HEK293T (cell line): Measurements from ENCODE around the gene ST8SIA6.

ENCODE experiments used
- CTCF ChIA-PET: fragments of 350-600 bp; formaldehyde crosslinking; extraction: SDS; loops from one replicate; lab custom pipeline; 2021; ENCODE audit warnings: antibody characterized with exemption, inconsistent platforms; lab: Yijun Ruan, JAX
- POLR2A ChIA-PET: fragments of 350-600 bp; formaldehyde crosslinking; extraction: SDS; loops from one replicate; lab custom pipeline; 2020; ENCODE audit warnings: antibody characterized with exemption, inconsistent platforms; lab: Yijun Ruan, JAX
- DNase-seq: peaks from one replicate; pipeline ENCODE4 v3.0.0; 2012; ENCODE audit warnings: mixed read lengths; ENCODE audit errors: extremely low spot score
- ARNT ChIP-seq: fragments of 450-650 bp; IDR thresholded peaks from 2 replicates; pipeline ENCODE4 v1.6.1; 2017; ENCODE audit warnings: mild to moderate bottlenecking
- BHLHE40 ChIP-seq: fragments of 450-650 bp; IDR thresholded peaks from 2 replicates; pipeline ENCODE4 v1.6.1; 2016; ENCODE audit warnings: mild to moderate bottlenecking, moderate library complexity, borderline replicate concordance
- CTBP1 ChIP-seq: fragments of 450-650 bp; IDR thresholded peaks from 2 replicates; pipeline ENCODE4 v1.6.1; 2016; ENCODE audit warnings: borderline replicate concordance
- ELF4 ChIP-seq: fragments of 450-650 bp; IDR thresholded peaks from 2 replicates; pipeline ENCODE4 v1.6.1; 2017; ENCODE audit warnings: antibody characterized with exemption
- FOXA1 ChIP-seq: fragments of 450-650 bp; IDR thresholded peaks from 2 replicates; pipeline ENCODE4 v1.6.1; 2016; ENCODE audit warnings: mild to moderate bottlenecking
- FOXK2 ChIP-seq: fragments of 450-650 bp; IDR thresholded peaks from 2 replicates; pipeline ENCODE4 v1.6.1; 2016; ENCODE audit warnings: mild to moderate bottlenecking
- FOXM1 ChIP-seq: fragments of 450-650 bp; IDR thresholded peaks from 2 replicates; pipeline ENCODE4 v1.6.1; 2017; ENCODE audit warnings: mild to moderate bottlenecking, borderline replicate concordance
- HDGF ChIP-seq: fragments of 450-650 bp; IDR thresholded peaks from 2 replicates; pipeline ENCODE4 v1.6.1; 2017; ENCODE audit warnings: antibody characterized with exemption, borderline replicate concordance
- L3MBTL2 ChIP-seq: fragments of 450-650 bp; conservative IDR thresholded peaks from 2 replicates; pipeline ENCODE4 v1.6.1; 2016; ENCODE audit warnings: mild to moderate bottlenecking
- LEF1 ChIP-seq: fragments of 450-650 bp; IDR thresholded peaks from 2 replicates; pipeline ENCODE4 v1.6.1; 2017; ENCODE audit warnings: mild to moderate bottlenecking, borderline replicate concordance
- NFRKB ChIP-seq: fragments of 450-650 bp; IDR thresholded peaks from 2 replicates; pipeline ENCODE4 v1.6.1; 2016; ENCODE audit warnings: mild to moderate bottlenecking, moderate library complexity
- SP1 ChIP-seq: fragments of 450-650 bp; IDR thresholded peaks from 2 replicates; pipeline ENCODE4 v1.6.1; 2017
- SUZ12 ChIP-seq: fragments of 450-650 bp; IDR thresholded peaks from 2 replicates; pipeline ENCODE4 v1.6.1; 2016; ENCODE audit warnings: mild to moderate bottlenecking
- TARDBP ChIP-seq: fragments of 450-650 bp; IDR thresholded peaks from 2 replicates; pipeline ENCODE4 v1.6.1; 2016
- ZNF384 ChIP-seq: fragments of 450-650 bp; IDR thresholded peaks from 2 replicates; pipeline ENCODE4 v1.6.1; 2016
- TF ChIP-seq, protein P1 (sequence below): fragments of 450-650 bp; IDR thresholded peaks from 2 replicates; pipeline ENCODE4 v1.6.1; 2016

The ST8SIA6 gene

DNA sequence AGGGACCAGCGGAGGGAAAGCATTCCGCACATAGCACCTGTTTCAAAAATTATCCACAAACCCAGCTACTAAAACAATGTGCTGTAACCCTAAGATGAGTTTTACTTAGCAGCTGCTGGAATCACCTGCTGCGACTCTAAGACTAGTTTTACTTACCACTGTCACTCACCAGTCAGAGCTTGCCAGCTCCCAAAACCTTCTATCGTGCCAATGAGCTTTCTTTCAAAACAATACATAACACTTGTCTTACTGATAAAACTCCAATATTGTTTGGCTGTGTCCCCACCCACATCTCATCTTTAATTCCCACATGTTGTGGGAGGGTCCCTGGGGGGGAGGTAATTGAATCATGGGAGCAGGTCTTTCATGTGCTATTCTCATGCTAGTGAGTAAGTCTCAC is 18.4 kb downstream of the ST8SIA6 start:
- ChIA-PET POLR2A (no interaction called here), CTCF (no interaction called here)
- DNase-seq, result no peak
- TF ChIP-seq TARDBP (no peak), NFRKB (no peak), BHLHE40 (no peak), SP1 (no peak), ELF4 (no peak), CTBP1 (no peak), ARNT (no peak), SUZ12 (no peak), LEF1 (no peak), ZNF384 (no peak), FOXK2 (no peak), FOXA1 (no peak), L3MBTL2 (no peak), HDGF (no peak)
- TF ChIP-seq, protein P1, sequence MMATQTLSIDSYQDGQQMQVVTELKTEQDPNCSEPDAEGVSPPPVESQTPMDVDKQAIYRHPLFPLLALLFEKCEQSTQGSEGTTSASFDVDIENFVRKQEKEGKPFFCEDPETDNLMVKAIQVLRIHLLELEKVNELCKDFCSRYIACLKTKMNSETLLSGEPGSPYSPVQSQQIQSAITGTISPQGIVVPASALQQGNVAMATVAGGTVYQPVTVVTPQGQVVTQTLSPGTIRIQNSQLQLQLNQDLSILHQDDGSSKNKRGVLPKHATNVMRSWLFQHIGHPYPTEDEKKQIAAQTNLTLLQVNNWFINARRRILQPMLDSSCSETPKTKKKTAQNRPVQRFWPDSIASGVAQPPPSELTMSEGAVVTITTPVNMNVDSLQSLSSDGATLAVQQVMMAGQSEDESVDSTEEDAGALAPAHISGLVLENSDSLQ, result no peak

DNA sequence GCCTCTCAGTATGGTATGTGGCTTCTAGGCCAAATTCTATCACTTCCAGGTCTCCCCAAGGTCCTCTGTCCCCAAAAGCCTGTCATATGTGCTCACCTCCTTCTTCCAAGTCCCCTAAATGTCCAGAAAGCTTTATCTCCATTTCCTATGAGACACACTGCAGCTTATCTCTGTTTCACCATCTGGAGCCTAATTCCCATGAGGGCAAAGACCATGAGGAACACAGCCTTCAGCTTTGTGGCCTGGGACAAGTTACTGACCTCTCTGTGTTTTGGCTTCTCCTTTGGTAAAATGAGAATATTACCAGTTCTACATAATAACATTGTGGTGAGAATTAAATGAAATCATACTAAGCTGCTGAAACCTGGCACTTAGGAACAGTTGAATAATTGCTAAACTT is 19.2 kb downstream of the ST8SIA6 start:
- POLR2A ChIA-PET, result no interaction called here
- CTCF ChIA-PET, result no interaction called here
- TF ChIP-seq HDGF, result no peak
- TF ChIP-seq SUZ12, result no peak
- TF ChIP-seq CTBP1, result no peak
- TF ChIP-seq FOXA1, result no peak
- no peak for TF ChIP-seq ELF4
- no peak for TF ChIP-seq FOXK2
- no peak for TF ChIP-seq NFRKB
- no peak for TF ChIP-seq ZNF384
- no peak for DNase-seq

DNA sequence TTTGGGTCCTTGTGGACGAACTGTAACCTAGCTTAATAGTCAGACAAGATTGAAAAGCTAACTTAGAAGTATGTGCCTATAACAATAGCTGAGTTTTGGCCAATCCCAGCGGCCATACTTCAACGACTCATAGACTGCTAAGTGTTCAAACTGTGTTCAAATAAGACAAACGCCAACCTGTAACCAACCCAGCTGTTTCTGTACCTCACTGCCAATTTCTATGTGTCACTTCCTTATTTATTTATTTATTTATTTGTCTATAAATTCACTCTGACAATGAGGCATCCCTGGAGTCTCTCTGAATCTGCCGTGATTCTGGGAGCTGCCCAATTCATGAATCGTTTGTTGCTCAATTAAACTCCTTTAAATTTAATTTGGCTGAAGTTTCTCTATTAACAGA is 21.7 kb downstream of the ST8SIA6 start:
- TF ChIP-seq FOXK2 (no peak), SP1 (no peak), LEF1 (no peak), SUZ12 (no peak), HDGF (no peak), FOXM1 (no peak), NFRKB (no peak), L3MBTL2 (no peak), CTBP1 (no peak), FOXA1 (no peak), TARDBP (no peak), ARNT (no peak), ELF4 (no peak), ZNF384 (no peak), BHLHE40 (no peak)
- ChIA-PET POLR2A (no interaction called here), CTCF (no interaction called here)
- DNase-seq, result no peak

DNA sequence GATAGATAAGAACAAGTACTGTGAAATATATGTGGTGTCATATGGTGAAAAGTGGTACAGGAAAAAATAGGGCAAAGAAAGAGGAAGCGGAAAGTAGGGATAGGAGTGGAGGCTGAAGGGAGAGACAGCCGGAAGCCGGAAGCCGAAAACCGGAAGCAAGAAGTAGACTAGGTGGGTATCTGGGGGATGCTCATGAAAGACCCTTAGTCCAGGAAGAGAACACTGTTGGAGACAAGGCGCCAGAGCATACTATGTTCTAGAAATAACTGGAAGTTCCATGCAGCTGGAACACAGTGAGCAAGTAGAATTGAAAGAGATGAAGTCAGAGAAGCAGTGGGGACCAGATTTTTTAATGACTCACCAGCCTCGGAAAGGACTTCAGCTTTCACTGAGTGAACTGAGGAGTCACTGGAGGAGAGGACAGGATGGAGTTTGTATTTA is 22.5 kb downstream of the ST8SIA6 start:
- POLR2A ChIA-PET, result no interaction called here

DNA sequence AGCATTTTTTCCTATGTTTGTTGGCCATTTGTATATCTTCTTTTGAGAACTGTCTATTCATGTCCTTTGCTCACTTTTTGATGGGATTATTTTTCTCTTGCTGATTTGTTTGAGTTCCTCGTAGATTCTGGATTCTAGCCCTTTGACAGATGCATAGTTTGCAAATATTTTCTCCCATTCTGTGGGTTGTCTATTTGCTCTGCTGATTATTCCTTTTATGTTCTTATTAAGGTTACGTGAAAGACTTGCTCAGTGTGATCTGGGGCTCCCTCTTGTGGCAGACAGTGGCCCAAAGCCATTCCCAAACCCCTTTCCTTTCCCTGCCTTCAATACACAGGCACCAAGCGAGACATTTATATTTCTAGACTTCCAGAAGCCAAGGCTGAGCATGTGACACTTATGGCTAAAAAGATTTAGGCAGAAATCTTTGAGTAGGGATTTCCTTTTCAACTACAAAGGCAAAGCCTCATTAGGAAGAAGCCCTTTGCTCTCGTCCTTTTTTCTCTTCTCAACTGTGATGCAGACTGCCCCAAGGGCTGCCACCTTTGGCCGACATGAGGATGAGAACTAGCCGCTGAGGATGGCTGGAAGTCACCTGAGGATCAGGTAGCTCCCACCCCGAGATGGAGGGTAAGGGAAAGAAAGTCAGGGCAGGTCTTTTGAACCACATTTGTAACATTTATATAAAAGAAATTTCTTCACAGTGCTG is 23.6 kb downstream of the ST8SIA6 start:
- no peak for TF ChIP-seq L3MBTL2
- no peak for TF ChIP-seq FOXM1
- TF ChIP-seq FOXK2, result no peak
- no peak for TF ChIP-seq ELF4
- TF ChIP-seq SP1, result no peak
- TF ChIP-seq CTBP1, result no peak
- TF ChIP-seq, protein P1, result no peak
- no peak for TF ChIP-seq FOXA1
- TF ChIP-seq LEF1, result no peak
- no peak for TF ChIP-seq HDGF
- no peak for TF ChIP-seq ARNT
- TF ChIP-seq ZNF384, result no peak
- no peak for TF ChIP-seq SUZ12
- peak; percentile 68 for DNase-seq
- CTCF ChIA-PET, result no interaction called here
- POLR2A ChIA-PET, result no interaction called here

More for the DNA sequence above, 22.5 kb downstream of the ST8SIA6 start:
- CTCF ChIA-PET, result interaction anchor here (0.6 kb wide), 1 partner anchor 24 kb away, joined by 7 read pairs; no protein-coding TSS in a partner anchor
- TF ChIP-seq FOXK2 (no peak), LEF1 (no peak), HDGF (no peak), SUZ12 (no peak), ELF4 (no peak), TARDBP (no peak), SP1 (no peak), NFRKB (no peak), FOXA1 (no peak)
- TF ChIP-seq, protein P1, result no peak
- DNase-seq, result no peak

DNA sequence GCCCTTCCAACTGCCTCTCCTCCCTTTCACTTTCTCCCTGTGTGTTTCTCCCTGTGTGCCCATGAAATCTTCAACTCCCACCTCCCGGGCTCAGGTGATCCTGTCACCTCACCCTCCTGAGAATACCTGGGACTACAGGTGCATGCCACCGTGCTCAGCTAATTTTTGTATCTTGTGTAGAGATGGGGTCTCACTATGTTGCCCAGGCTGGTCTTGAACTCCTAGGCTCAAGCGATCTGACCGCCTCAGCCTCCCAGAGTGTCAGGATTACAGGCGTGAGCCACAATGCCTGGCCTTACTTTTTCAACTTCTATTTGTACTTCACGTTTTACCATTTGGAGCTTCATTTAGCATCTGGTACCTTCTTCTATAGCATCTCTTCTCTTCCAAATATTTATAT is 24.9 kb downstream of the ST8SIA6 start:
- TF ChIP-seq ZNF384, result no peak
- DNase-seq, result no peak
- ChIA-PET CTCF (interaction anchor here (0.6 to 1.8 kb wide), 5 partner anchors 9 to 529 kb away, joined by 3 to 5 read pairs (median 4); no protein-coding TSS in a partner anchor), POLR2A (no interaction called here)
